NT2/D1 (cell line): ENCODE results near the gene GTF3A.

Experiments used
- DNase-seq: peaks from one replicate; pipeline ENCODE4 v3.0.0-alpha.2; 2011; ENCODE audit warnings: low read depth, low spot score
- H3K27me3 ChIP-seq: 2 replicates; pipeline ENCODE4 v1.6.0; 2011; ENCODE audit warnings: mild to moderate bottlenecking; ENCODE audit not compliant: insufficient read length, insufficient read depth
- H3K36me3 ChIP-seq: 2 replicates; pipeline ENCODE4 v1.6.1; 2011; ENCODE audit warnings: mild to moderate bottlenecking, low read length, mixed read lengths; ENCODE audit not compliant: insufficient read depth, insufficient read length
- H3K4me1 ChIP-seq: 2 replicates; pipeline ENCODE4 v1.5.1; 2011; ENCODE audit not compliant: insufficient read depth, insufficient read length
- H3K4me3 ChIP-seq: 2 replicates; pipeline ENCODE4 v1.5.1; 2011; ENCODE audit warnings: low read depth; ENCODE audit not compliant: insufficient read length
- H3K9ac ChIP-seq: 2 replicates; pipeline ENCODE4 v1.6.0; 2011; ENCODE audit warnings: low read depth; ENCODE audit not compliant: insufficient read length
- H3K9me3 ChIP-seq: 2 replicates; pipeline ENCODE4 v1.5.1; 2011; ENCODE audit warnings: mild to moderate bottlenecking, low read length; ENCODE audit not compliant: insufficient read depth
- SUZ12 ChIP-seq: IDR thresholded peaks from 2 replicates; pipeline ENCODE4 v1.6.1; 2011; ENCODE audit not compliant: insufficient read length, insufficient read depth; ENCODE audit errors: extremely low read depth
- YY1 ChIP-seq: IDR thresholded peaks from 2 replicates; pipeline ENCODE4 v1.6.1; 2011; ENCODE audit not compliant: insufficient read length, insufficient read depth
- ZNF274 ChIP-seq: IDR thresholded peaks from 2 replicates; pipeline ENCODE4 v1.6.1; 2011; ENCODE audit warnings: mild to moderate bottlenecking, low read depth, low read length

GTF3A gene

DNA sequence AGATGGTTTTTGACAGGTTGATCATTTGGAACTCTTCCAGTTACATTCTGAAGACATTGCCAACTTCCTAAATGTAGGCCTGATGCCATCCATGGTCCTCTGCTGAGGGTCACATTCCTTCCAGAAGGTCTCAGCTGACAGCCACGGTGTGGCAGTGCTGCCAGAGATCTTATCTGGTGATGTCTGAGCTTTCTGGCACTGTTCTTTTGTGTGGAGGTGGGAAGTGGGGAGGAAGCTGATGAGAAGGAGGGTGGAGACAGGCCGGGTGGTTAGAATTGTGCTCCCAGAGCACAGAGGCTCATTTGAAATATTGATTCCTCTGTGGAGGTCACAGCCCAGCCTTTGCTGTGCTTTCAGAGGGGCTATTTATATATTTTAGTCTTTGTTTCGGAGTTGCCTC is 42.1 kb downstream of the GTF3A start:
- Histone ChIP-seq H3K9me3 (no peaks in the 10 kb centered on the region), H3K4me3 (no peak overlapping the region), H3K27me3 (no peaks in the 10 kb centered on the region), H3K4me1 (peaks cover 2% of the 10 kb centered on the region), H3K9ac (no peak overlapping the region), H3K36me3 (no peaks in the 10 kb centered on the region)
- no peak for TF ChIP-seq ZNF274
- TF ChIP-seq SUZ12, result no peak
- no peak for TF ChIP-seq YY1
- no peak for DNase-seq

DNA sequence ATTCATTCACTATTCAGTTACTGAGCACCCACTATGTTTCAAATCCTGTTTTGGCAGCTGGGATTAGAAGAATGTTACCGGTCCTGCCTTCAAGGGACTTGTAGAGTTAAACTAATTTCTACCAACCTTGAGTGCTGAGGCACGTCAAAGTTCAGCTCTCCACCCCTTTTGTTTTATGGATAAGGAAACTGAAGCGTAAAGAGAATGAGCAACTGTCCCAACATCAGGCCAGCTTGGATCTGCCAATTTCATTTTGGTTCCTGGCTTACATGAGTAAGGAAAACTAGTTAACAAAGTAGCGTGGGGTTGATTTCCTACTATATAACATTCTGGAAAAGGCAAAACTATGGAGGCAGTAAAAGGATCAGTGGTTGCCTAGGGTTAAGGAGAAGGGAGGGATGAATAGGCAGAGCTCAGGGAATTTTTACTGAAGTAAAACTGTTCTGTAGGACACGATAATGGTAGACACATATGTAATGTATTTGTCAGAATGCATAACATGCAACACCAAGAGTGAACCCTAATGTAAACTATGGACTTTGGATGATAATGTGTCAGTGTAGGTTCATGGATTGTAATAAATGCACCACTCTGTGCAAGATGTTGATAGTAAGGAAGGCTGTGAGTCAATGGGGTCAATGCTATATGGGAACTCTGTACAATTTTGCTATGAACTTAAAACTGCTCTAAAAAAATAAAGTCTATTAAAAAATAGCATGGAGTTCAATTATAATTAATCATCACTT is 45.8 kb downstream of the GTF3A start:
- Histone ChIP-seq H3K9ac (no peak overlapping the region), H3K4me1 (no peaks in the 10 kb centered on the region), H3K27me3 (no peaks in the 10 kb centered on the region), H3K4me3 (no peak overlapping the region), H3K9me3 (no peaks in the 10 kb centered on the region), H3K36me3 (no peaks in the 10 kb centered on the region)
- TF ChIP-seq ZNF274, result no peak
- TF ChIP-seq SUZ12, result no peak
- TF ChIP-seq YY1, result no peak
- DNase-seq, result no peak

DNA sequence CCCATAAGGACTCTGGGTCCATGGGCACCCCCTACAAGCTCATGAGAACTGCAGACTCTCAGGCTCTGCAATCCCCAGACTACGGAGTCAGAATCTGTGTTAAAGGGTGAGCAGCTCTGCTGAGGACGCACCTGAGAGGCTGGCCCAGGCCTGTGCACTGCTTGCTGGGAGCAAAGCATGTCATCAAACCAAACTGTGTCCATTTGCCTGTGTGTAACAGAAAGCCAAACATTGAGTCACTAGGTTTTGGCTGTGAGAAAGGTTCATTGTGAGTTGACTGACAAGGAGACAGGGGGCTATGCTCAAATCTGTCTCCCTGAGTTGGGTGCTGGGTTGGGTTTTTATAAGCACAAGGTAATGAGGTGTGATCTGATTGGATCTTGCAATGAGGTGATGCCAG is 48.0 kb downstream of the GTF3A start:
- no peak for TF ChIP-seq YY1
- TF ChIP-seq ZNF274, result no peak
- TF ChIP-seq SUZ12, result no peak
- no peaks in the 10 kb centered on the region for H3K9me3 ChIP-seq
- DNase-seq, result no peak
- H3K4me3 ChIP-seq, result no peak overlapping the region
- H3K4me1 ChIP-seq, result no peaks in the 10 kb centered on the region
- H3K9ac ChIP-seq, result no peak overlapping the region
- H3K36me3 ChIP-seq, result no peaks in the 10 kb centered on the region
- no peaks in the 10 kb centered on the region for H3K27me3 ChIP-seq

DNA sequence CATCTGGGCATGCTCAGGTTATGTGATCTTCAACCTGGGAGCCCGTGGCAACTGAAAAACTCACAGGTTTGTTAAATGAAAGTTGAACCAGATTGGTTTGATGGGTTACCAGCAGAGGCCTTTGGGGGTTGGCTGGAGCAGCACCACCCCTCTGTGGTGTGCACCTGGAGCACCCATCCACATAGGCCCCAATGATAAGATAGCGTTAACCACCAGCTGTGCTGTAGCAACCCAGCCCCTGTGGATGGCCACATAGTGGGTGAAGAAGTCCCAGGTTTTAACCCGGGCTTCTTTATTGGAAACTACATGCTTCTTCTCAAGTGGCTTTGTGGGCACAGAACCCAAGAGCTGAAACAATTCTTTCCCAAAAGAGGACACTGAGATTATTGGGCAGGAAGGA is 48.5 kb downstream of the GTF3A start:
- no peak overlapping the region for H3K9ac ChIP-seq

DNA sequence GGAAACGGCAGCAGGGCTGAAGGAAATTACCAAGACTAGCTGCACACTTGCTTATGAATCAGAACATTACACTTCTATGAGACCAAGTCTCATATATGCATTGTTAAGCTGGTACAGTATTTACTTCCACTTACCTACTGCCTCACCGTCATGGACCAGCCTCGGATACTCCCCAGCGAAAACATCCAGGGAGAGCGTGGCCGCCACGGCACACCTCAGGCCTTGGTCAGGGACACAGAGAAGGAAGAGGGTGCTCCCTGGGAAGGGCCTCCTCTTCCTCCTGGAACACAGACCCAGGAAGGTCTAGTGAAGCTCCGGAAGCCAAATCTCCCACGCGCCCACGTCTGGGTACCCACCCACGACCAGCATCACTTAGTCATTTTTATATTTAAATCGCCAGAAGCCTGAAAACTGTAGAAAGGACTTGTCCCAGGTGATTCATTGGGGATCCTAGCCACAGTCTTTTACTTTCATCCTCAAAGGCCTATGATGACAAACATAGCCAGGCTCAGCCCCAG is 50.4 kb downstream of the GTF3A start:
- Histone ChIP-seq H3K9ac (no peak overlapping the region), H3K4me1 (no peaks in the 10 kb centered on the region), H3K27me3 (no peaks in the 10 kb centered on the region), H3K4me3 (no peak overlapping the region), H3K36me3 (no peaks in the 10 kb centered on the region), H3K9me3 (no peaks in the 10 kb centered on the region)
- no peak for TF ChIP-seq ZNF274
- no peak for TF ChIP-seq SUZ12
- no peak for TF ChIP-seq YY1
- DNase-seq, result no peak

More for the DNA sequence above, 48.5 kb downstream of the GTF3A start:
- TF ChIP-seq ZNF274 (no peak), SUZ12 (no peak), YY1 (no peak)
- DNase-seq, result no peak
- Histone ChIP-seq H3K36me3 (no peaks in the 10 kb centered on the region), H3K27me3 (no peaks in the 10 kb centered on the region), H3K9me3 (no peaks in the 10 kb centered on the region), H3K4me3 (no peak overlapping the region), H3K4me1 (no peaks in the 10 kb centered on the region)

DNA sequence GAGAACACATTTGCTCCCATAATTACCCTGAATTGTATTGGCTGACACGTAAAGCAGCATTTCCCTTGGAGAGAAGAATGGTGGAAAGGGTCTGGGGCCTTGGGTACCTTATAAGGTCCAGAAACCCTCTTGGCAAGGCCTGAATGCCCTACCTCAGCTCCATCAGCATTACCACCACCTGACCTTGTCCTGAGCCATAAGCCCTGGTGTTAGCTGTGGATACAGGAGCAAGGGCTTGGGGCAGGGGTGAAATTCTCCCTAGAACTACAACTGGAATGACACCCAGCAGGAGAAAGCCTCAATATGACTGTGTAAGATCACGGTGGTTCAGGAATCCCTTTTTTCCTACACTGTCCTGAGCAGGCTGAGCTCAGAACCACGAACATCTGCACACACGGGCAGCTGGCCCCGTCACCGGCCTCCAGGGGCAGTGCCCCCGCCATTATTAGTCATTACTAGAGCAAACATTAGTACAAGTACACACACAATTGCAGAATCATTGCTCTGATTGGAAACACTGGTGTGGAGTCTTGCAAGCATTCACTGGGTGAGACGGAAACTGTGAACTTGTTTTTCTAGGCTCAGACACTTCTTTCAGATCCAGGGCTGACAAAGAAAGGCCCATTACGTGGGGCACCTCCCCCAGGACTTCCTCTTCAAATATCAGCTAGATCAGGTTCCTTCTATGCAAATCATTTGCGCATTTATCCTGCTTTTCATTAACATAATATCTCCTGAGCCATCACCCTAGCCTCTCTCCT is 52.7 kb downstream of the GTF3A start:
- no peaks in the 10 kb centered on the region for H3K4me1 ChIP-seq
- DNase-seq, result no peak
- H3K9me3 ChIP-seq, result no peaks in the 10 kb centered on the region
- H3K36me3 ChIP-seq, result no peaks in the 10 kb centered on the region
- TF ChIP-seq ZNF274 (no peak), SUZ12 (no peak), YY1 (no peak)
- H3K9ac ChIP-seq, result no peak overlapping the region
- H3K4me3 ChIP-seq, result no peak overlapping the region
- no peaks in the 10 kb centered on the region for H3K27me3 ChIP-seq

DNA sequence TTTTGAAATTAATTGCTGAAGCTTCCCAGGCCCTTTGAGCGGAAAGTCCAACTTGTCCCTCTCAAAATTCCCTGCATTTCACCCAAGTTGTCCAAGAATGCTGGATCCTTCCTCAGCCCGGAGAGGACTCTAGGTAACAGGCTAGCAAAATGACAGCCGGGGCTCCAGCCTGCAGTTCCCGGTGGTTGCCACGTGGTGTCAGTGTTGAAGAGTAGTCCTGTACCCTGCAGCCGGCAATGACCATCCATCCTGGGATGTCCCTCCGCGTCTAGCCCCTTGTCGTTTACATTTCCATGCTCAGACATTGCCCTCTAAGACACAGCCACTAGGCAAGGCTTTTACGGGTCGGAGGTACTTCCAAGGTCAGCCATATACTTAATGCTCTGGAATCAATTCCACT is 57.3 kb downstream of the GTF3A start:
- H3K9me3 ChIP-seq, result no peaks in the 10 kb centered on the region
- peak; percentile 56 for DNase-seq
- no peak for TF ChIP-seq YY1
- no peak for TF ChIP-seq ZNF274
- no peak for TF ChIP-seq SUZ12
- no peaks in the 10 kb centered on the region for H3K36me3 ChIP-seq
- no peak overlapping the region for H3K9ac ChIP-seq
- no peaks in the 10 kb centered on the region for H3K27me3 ChIP-seq
- H3K4me3 ChIP-seq, result no peak overlapping the region
- H3K4me1 ChIP-seq, result no peaks in the 10 kb centered on the region
